ENCODE data around the gene DUT. TPM values are rescaled to one million over a fixed set of nuclear protein-coding genes. Genes with fewer than 3 reads are reported as not detected.

The DUT gene
- total RNA-seq, 1 experiment from 2014 or later: 130 TPM

DNA sequence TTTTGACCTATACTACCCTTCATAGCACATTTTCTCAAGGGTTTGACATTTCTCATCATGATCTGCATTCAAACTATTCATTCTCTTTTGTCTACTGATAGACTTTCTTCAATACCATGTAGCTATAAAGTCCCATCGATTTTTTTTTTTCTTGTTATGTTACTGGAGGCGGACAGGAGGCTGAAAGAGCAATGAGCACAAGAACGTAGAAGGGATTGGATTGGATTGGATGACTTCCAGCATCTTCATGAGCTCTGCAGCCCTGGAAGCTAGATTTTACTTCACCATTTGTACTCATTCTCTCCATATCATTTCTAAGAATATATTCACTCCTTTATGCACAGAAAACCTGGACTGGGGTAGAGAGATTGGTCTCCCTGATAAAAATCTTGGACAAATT is 43.2 kb downstream of the DUT start:
- H3K4me2 ChIP-seq (ENCODE audit: low read length): no peak overlapping the region
- ChIA-PET RAD21 (ENCODE audit: low non-redundant PET in 1 of 2, low total read pairs in 2 of 2, uncharacterized antibody in 2 of 2, unreplicated experiment in 2 of 2) (no interaction called here), POLR2A (no interaction called here), CTCF (no interaction called here)
- no TSS peak for BruUV-seq (replicated peaks)
- no peaks in the 10 kb centered on the region for H4K20me1 ChIP-seq (ENCODE audit: insufficient read depth)
- H2AFZ ChIP-seq (ENCODE audit: low read depth, low read length, poor library complexity, severe bottlenecking): no peak overlapping the region
- H3K27me3 ChIP-seq (ENCODE audit: insufficient read depth, low read length): no peaks in the 10 kb centered on the region
- DNase-seq (ENCODE audit: low read depth, low spot score) (no peak), ATAC-seq (no peak)
- no peak overlapping the region for H3K9ac ChIP-seq (ENCODE audit: low read length)
- no peaks in the 10 kb centered on the region for H3K36me3 ChIP-seq (ENCODE audit: control insufficient read depth in 1 of 2, insufficient read depth in 2 of 2, low read length in 2 of 2)
- intact Hi-C loops (cut with micrococcal nuclease): no loop called here
- H3K4me3 ChIP-seq (replicated peaks in 1 of 2; ENCODE audit: low read depth in 1 of 2, low read length in 2 of 2): no peak overlapping the region
- H3K9me3 ChIP-seq (ENCODE audit: control insufficient read depth in 1 of 2, insufficient read depth in 1 of 2, low read depth in 1 of 2, low read length in 2 of 2): no peaks in the 10 kb centered on the region
- H3K9me2 ChIP-seq (ENCODE audit: insufficient read depth): 0 out of 2 replicates have a peak, but pooled peaks cover 4% of the 10 kb centered on the region
- no peak overlapping the region for H3K27ac ChIP-seq (ENCODE audit: low read depth, low read length)
- H3K79me2 ChIP-seq (ENCODE audit: insufficient read depth, low read length): no peaks in the 10 kb centered on the region
- H3K4me1 ChIP-seq (ENCODE audit: control insufficient read depth in 1 of 2, insufficient read depth in 2 of 2, low read length in 2 of 2): peaks cover 0 to 9% of the 10 kb centered on the region in 2 experiments; a peak in 2 of 4 replicates
- TF ChIP-seq, protein P1, sequence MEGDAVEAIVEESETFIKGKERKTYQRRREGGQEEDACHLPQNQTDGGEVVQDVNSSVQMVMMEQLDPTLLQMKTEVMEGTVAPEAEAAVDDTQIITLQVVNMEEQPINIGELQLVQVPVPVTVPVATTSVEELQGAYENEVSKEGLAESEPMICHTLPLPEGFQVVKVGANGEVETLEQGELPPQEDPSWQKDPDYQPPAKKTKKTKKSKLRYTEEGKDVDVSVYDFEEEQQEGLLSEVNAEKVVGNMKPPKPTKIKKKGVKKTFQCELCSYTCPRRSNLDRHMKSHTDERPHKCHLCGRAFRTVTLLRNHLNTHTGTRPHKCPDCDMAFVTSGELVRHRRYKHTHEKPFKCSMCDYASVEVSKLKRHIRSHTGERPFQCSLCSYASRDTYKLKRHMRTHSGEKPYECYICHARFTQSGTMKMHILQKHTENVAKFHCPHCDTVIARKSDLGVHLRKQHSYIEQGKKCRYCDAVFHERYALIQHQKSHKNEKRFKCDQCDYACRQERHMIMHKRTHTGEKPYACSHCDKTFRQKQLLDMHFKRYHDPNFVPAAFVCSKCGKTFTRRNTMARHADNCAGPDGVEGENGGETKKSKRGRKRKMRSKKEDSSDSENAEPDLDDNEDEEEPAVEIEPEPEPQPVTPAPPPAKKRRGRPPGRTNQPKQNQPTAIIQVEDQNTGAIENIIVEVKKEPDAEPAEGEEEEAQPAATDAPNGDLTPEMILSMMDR (IDR thresholded peaks at IDR 0.05 in 2 of 3, conservative IDR thresholded peaks at IDR 0.05 in 1 of 3; ENCODE audit: borderline replicate concordance in 1 of 3, insufficient read depth in 1 of 3, low read depth in 2 of 3, low read length in 2 of 3): no peak
- TF ChIP-seq FOSL1 (IDR thresholded peaks at IDR 0.05; ENCODE audit: low read depth) (no peak), POLR2AphosphoS5 (IDR thresholded peaks at IDR 0.05; ENCODE audit: low read depth, low read length) (no peak), ELF1 (IDR thresholded peaks at IDR 0.05; ENCODE audit: borderline replicate concordance, low read depth) (no peak), TCF7L2 (IDR thresholded peaks at IDR 0.05; ENCODE audit: borderline replicate concordance, extremely low read depth, insufficient read depth, insufficient read length) (no peak), CEBPB (IDR thresholded peaks at IDR 0.05; ENCODE audit: low read depth) (no peak)
- TF ChIP-seq, protein P2, sequence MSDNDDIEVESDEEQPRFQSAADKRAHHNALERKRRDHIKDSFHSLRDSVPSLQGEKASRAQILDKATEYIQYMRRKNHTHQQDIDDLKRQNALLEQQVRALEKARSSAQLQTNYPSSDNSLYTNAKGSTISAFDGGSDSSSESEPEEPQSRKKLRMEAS (IDR thresholded peaks at IDR 0.05): no peak
- TF ChIP-seq, protein P3, sequence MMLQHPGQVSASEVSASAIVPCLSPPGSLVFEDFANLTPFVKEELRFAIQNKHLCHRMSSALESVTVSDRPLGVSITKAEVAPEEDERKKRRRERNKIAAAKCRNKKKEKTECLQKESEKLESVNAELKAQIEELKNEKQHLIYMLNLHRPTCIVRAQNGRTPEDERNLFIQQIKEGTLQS (IDR thresholded peaks at IDR 0.05): no peak
